ENCODE measurements around the gene PCGF1. TPM values are rescaled to one million over a fixed set of nuclear protein-coding genes. Genes with fewer than 3 reads are reported as not detected.
A peak's percentile ranks its signal among the peaks of the same experiment; 100 is the strongest.

PCGF1 gene
- total and polyA plus RNA-seq, 4 donors, result 3.3 to 12.5 (median 10.9) TPM

- no peak for TF ChIP-seq SP1 (IDR thresholded peaks at IDR 0.05)
- no peak for TF ChIP-seq NR2F2 (IDR thresholded peaks at IDR 0.05)
- TF ChIP-seq YY1 (IDR thresholded peaks at IDR 0.05), result no peak
- no peak for TF ChIP-seq RXRA (IDR thresholded peaks at IDR 0.05)
- TF ChIP-seq, protein P1, sequence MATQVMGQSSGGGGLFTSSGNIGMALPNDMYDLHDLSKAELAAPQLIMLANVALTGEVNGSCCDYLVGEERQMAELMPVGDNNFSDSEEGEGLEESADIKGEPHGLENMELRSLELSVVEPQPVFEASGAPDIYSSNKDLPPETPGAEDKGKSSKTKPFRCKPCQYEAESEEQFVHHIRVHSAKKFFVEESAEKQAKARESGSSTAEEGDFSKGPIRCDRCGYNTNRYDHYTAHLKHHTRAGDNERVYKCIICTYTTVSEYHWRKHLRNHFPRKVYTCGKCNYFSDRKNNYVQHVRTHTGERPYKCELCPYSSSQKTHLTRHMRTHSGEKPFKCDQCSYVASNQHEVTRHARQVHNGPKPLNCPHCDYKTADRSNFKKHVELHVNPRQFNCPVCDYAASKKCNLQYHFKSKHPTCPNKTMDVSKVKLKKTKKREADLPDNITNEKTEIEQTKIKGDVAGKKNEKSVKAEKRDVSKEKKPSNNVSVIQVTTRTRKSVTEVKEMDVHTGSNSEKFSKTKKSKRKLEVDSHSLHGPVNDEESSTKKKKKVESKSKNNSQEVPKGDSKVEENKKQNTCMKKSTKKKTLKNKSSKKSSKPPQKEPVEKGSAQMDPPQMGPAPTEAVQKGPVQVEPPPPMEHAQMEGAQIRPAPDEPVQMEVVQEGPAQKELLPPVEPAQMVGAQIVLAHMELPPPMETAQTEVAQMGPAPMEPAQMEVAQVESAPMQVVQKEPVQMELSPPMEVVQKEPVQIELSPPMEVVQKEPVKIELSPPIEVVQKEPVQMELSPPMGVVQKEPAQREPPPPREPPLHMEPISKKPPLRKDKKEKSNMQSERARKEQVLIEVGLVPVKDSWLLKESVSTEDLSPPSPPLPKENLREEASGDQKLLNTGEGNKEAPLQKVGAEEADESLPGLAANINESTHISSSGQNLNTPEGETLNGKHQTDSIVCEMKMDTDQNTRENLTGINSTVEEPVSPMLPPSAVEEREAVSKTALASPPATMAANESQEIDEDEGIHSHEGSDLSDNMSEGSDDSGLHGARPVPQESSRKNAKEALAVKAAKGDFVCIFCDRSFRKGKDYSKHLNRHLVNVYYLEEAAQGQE (IDR thresholded peaks at IDR 0.05), result no peak
- TF ChIP-seq FOXA2 (IDR thresholded peaks at IDR 0.05), result peak; percentile 37
- TF ChIP-seq EGR1 (IDR thresholded peaks at IDR 0.05; ENCODE audit: low read depth in 2 of 2), result no peak
- no peak for TF ChIP-seq JUND (IDR thresholded peaks at IDR 0.05)
- no peak for TF ChIP-seq HNF4A (conservative IDR thresholded peaks at IDR 0.05)
- TF ChIP-seq, protein P2, sequence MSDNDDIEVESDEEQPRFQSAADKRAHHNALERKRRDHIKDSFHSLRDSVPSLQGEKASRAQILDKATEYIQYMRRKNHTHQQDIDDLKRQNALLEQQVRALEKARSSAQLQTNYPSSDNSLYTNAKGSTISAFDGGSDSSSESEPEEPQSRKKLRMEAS (IDR thresholded peaks at IDR 0.05), result no peak
- peak in 1 of 2 donors; percentile 16 for TF ChIP-seq GABPA (IDR thresholded peaks at IDR 0.05 in 1 of 2, conservative IDR thresholded peaks at IDR 0.05 in 1 of 2)
- peak; percentile 50 for TF ChIP-seq CTCF (IDR thresholded peaks at IDR 0.05; ENCODE audit: low read depth, low read length, missing input control)
- TF ChIP-seq TAF1 (conservative IDR thresholded peaks at IDR 0.05), result no peak
- no peak for TF ChIP-seq HNF4G (IDR thresholded peaks at IDR 0.05)
- TF ChIP-seq ZBTB33 (IDR thresholded peaks at IDR 0.05), result no peak
- no peak for TF ChIP-seq FOXA1 (IDR thresholded peaks at IDR 0.05)
- peak; percentile 87 to 89 for TF ChIP-seq RAD21 (IDR thresholded peaks at IDR 0.05)
- TF ChIP-seq, protein P3, sequence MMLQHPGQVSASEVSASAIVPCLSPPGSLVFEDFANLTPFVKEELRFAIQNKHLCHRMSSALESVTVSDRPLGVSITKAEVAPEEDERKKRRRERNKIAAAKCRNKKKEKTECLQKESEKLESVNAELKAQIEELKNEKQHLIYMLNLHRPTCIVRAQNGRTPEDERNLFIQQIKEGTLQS (IDR thresholded peaks at IDR 0.05), result no peak
- no peak overlapping the region for H3K27ac ChIP-seq (ENCODE audit: low read depth in 1 of 2, low read length in 2 of 2)
- DNase-seq (ENCODE audit: low spot score), result no peak
- peaks cover 8 to 26% (median 19%) of the 10 kb centered on the region in 4 donors for H3K4me1 ChIP-seq (ENCODE audit: control insufficient read depth in 4 of 4, insufficient read depth in 4 of 4, low read length in 3 of 4)
- H3K36me3 ChIP-seq (ENCODE audit: control insufficient read depth in 4 of 4, insufficient read depth in 3 of 4, low read depth in 1 of 4, low read length in 3 of 4), result peaks cover under 1 to 10% (median 3%) of the 10 kb centered on the region in 4 donors
- no peak overlapping the region for H3K9ac ChIP-seq (ENCODE audit: low read depth in 1 of 2, low read length in 2 of 2)
- no peaks in the 10 kb centered on the region for H3K27me3 ChIP-seq (ENCODE audit: control insufficient read depth in 4 of 4, insufficient read depth in 4 of 4, low read length in 3 of 4)
- H3K9me3 ChIP-seq (ENCODE audit: control insufficient read depth in 4 of 4, low read length in 3 of 4), result no peaks in the 10 kb centered on the region
- H3K4me3 ChIP-seq (ENCODE audit: low read depth in 1 of 3, low read length in 3 of 3), result no peak overlapping the region
Observed at GRCh38 chr2:74532222-74532621, 24.7 kb upstream of the PCGF1 start.
